RWPE1 (cell line): ENCODE measurements around the gene NXN.
A peak's percentile ranks its signal among the peaks of the same experiment; 100 is the strongest.

Experiments used
- CTCF ChIA-PET: fragments of 350-600 bp; sonication (Branson Sonifier 250); formaldehyde crosslinking; extraction: SDS; loops from one replicate; lab custom pipeline; 2021; lab: Yijun Ruan, JAX
- POLR2A ChIA-PET: fragments of 400-600 bp; formaldehyde crosslinking; extraction: SDS; loops from one replicate; lab custom pipeline; 2020; ENCODE audit warnings: antibody characterized with exemption; ENCODE audit not compliant: low non-redundant PET; lab: Yijun Ruan, JAX
- DNase-seq: peaks from one replicate; pipeline ENCODE4 v3.0.0; 2012; ENCODE audit warnings: low spot score
- H3K27ac ChIP-seq: fragments of 450-650 bp; 2 replicates; pipeline ENCODE4 v1.5.1; 2017
- TF ChIP-seq, protein P1 (sequence below): fragments of 450-650 bp; conservative IDR thresholded peaks from 2 replicates; pipeline ENCODE4 v1.5.1; 2017; ENCODE audit warnings: low read depth, mild to moderate bottlenecking

NXN gene

DNA sequence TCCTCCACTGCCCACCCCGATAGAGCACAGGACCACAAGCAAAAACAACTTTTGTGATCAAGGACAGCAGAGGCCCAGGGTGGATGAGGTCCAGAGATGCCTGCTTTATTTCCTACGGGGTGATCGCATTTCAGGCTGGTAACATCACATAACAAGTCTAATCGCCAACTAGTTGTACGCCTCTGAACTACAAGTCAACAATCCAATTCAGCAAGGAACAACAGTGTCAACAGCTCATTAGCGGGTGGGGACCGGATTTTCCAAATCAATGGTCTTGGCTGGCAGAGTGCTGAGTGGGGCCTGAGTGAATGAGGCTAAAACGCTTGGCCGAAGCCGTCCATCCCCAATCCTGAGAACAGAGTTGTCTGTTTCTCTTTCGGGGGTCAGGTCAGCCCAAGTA lies 180.3 kb downstream of the NXN start:
- ChIA-PET POLR2A (interaction anchor here (0.6 kb wide), 1 partner anchor 177 kb away, joined by 4 read pairs; no protein-coding TSS in a partner anchor), CTCF (interaction anchor here (0.6 to 2.7 kb wide), 2 partner anchors 181 to 197 kb away, joined by 3 to 12 read pairs; partner anchors contain the start of gene TIMM22)
- peak overlapping the region; percentile 98 for H3K27ac ChIP-seq
- TF ChIP-seq, protein P1, sequence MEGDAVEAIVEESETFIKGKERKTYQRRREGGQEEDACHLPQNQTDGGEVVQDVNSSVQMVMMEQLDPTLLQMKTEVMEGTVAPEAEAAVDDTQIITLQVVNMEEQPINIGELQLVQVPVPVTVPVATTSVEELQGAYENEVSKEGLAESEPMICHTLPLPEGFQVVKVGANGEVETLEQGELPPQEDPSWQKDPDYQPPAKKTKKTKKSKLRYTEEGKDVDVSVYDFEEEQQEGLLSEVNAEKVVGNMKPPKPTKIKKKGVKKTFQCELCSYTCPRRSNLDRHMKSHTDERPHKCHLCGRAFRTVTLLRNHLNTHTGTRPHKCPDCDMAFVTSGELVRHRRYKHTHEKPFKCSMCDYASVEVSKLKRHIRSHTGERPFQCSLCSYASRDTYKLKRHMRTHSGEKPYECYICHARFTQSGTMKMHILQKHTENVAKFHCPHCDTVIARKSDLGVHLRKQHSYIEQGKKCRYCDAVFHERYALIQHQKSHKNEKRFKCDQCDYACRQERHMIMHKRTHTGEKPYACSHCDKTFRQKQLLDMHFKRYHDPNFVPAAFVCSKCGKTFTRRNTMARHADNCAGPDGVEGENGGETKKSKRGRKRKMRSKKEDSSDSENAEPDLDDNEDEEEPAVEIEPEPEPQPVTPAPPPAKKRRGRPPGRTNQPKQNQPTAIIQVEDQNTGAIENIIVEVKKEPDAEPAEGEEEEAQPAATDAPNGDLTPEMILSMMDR: no peak
- no peak for DNase-seq

DNA sequence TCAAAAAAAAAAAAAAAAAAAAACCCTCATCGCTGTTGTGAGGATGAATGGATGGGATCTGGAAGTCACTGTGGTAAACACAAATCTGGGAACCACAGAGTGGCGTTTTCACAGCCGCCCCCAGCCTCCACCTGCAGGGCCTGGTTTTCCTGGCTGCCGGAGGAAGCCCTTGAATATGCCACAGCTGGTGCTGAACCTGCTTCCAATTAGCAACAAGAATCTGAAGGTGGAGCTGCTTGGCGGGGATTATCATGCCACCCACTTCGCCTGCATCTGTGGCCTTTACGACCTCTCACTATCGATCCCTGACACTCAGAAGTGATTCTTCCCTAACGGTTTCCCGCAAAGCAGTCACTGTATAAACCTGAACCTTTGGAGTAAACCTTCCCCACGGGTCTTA lies 181.3 kb downstream of the NXN start:
- peak overlapping the region; percentile 98 for H3K27ac ChIP-seq
- TF ChIP-seq, protein P1: no peak
- ChIA-PET POLR2A (interaction anchor here (0.6 kb wide), 1 partner anchor 17 kb away, joined by 9 read pairs; no protein-coding TSS in a partner anchor), CTCF (interaction anchor here (0.6 to 2.7 kb wide), 3 partner anchors 153 to 274 kb away, joined by 3 to 12 read pairs (median 5); no protein-coding TSS in a partner anchor)
- DNase-seq: no peak

DNA sequence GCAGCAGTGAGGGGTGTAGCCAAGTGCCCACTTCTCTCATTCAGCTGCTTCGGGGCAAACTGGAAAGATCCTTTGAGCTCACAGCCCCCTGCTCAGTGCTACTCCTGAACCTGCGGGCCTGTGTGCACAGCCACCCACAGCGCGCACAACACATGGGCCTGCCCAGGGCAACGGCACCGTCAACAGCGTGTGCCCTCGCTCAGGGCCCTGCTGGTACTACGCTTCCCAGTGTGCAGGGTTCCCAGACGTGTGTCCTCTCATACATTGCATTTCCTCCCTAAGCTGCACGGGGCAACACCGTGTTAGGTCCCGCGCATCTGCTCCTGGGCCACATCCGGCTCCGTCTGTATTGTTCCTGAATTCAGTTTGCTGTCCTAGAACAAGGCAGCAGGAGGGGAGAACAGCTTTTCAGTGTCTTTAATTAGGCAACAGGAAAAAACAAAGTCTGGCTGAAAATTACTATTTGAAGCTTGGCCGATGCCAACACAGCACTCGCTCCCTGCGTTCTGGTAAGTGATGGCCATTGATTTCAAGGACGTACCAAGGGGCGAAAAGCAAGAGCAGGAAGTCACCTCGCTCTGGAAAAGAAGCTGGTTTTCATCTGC lies 182.2 kb downstream of the NXN start:
- TF ChIP-seq, protein P1: no peak
- ChIA-PET POLR2A (no interaction called here), CTCF (interaction anchor here (0.6 to 2.7 kb wide), 2 partner anchors 183 to 275 kb away, joined by 3 to 12 read pairs; no protein-coding TSS in a partner anchor)
- peak overlapping the region; percentile 98 for H3K27ac ChIP-seq
- no peak for DNase-seq

DNA sequence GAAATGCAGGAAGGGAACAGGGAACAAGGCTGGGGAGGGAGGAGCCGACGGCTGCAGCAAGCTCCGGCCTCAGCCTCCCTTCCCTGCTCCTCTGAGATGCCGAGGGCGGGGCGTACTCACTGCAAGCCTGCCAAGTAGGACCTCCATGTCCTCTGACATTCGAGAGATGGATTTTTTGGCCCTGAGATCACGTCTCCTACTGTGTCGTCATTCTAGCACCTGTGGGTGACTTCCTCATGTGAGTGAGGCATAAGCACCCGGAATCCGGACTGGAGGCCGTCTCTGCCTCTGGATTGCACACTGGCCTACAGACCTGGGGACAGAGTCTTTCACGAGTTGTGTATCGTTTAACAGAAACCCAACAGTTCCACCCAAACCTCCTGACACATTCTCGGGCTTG lies 183.0 kb downstream of the NXN start:
- POLR2A ChIA-PET: no interaction called here
- no peak for DNase-seq
- TF ChIP-seq, protein P1: no peak
- CTCF ChIA-PET: interaction anchor here (2.8 kb wide), 1 partner anchor 183 kb away, joined by 32 read pairs; the partner anchor contains the start of gene NXN
- H3K27ac ChIP-seq: peak overlapping the region; percentile 98

DNA sequence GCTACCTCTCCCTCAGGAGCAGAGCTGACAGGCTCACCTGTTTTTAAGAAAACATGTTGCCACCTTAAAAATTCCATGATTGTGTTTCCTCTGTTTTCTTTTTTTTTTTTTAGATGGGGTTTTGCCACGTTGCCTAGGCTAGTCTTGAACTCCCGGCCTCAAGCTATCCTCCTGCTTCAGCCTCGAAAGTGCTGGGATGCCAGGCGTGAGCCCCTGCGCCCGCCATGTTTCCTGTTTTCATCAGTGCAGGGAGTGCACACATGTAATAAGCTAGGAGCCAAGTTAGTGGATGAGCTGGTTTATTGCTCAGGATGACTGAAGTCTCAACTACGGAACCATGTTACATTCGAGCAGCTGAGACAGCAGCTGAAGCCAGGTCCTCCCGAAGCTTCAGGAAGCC lies 183.9 kb downstream of the NXN start:
- TF ChIP-seq, protein P1: no peak
- DNase-seq: no peak
- ChIA-PET POLR2A (interaction anchor here (0.7 kb wide), 1 partner anchor 185 kb away, joined by 4 read pairs; no protein-coding TSS in a partner anchor), CTCF (interaction anchor here (0.5 to 2.8 kb wide), 7 partner anchors 30 to 184 kb away, joined by 3 to 32 read pairs (median 4); partner anchors contain the start of gene NXN)
- peak overlapping the region; percentile 98 for H3K27ac ChIP-seq

DNA sequence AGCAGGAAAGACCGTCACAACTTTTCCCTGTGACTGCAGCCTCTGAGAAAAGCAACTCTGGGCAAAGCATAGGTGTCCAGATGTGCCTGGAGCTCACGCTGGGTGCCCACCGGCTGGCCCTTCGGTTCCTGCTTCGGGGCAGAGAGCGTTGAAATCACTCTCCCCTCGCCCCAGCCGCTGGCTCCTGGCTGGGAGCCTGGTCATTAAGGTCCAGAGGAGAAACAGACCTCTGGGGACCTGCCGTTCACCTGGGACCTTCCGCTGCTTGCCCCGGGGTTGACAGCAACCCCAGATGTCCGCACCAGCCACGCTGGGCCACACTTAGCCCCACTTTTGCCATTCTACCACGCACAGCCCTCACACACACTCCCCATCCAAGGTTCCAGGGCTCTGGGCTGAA lies 184.3 kb downstream of the NXN start:
- CTCF ChIA-PET: interaction anchor here (0.5 to 2.8 kb wide), 8 partner anchors 30 to 201 kb away, joined by 3 to 32 read pairs (median 4); partner anchors contain the start of genes NXN and TIMM22
- H3K27ac ChIP-seq: peak overlapping the region; percentile 98
- no peak for DNase-seq
- TF ChIP-seq, protein P1: no peak
- POLR2A ChIA-PET: no interaction called here
